SK-N-SH treated with all-trans-retinoic acid at 6 μM for 48 hours (cell line): ENCODE data around the gene LENG1.

Experiments
- ATAC-seq: fragments of 200-7000 bp; cut with Tn5 transposase; 3 replicates; pipeline ENCODE4 v1.9.1; 2020; ENCODE audit warnings: mild to moderate bottlenecking, moderate library complexity
- ARNTL ChIP-seq: fragments of 450-650 bp; formaldehyde crosslinking; IDR thresholded peaks from 2 replicates; pipeline ENCODE4 v1.5.0; 2020; ENCODE audit warnings: low read depth, mild to moderate bottlenecking, moderate library complexity, borderline replicate concordance
- BACH2 ChIP-seq: fragments of 250-450 bp; sonication (Bioruptor Pico); IDR thresholded peaks from 2 replicates; pipeline ENCODE4 v1.9.0; 2021; ENCODE audit warnings: mild to moderate bottlenecking, borderline replicate concordance
- CSDC2 ChIP-seq: fragments of 250-450 bp; sonication (Bioruptor Pico); IDR thresholded peaks from 2 replicates; pipeline ENCODE4 v1.5.0; 2020; ENCODE audit warnings: mild to moderate bottlenecking, moderate library complexity
- CSRNP3 ChIP-seq: fragments of 250-450 bp; sonication (Bioruptor Pico); IDR thresholded peaks from 2 replicates; pipeline ENCODE4 v1.5.1; 2021; ENCODE audit warnings: mild to moderate bottlenecking, moderate library complexity
- ISL1 ChIP-seq: fragments of 250-450 bp; sonication (Bioruptor Pico); IDR thresholded peaks from 2 replicates; pipeline ENCODE4 v2.1.2; 2022; ENCODE audit warnings: mild to moderate bottlenecking, moderate library complexity
- OSR1 ChIP-seq: fragments of 250-450 bp; sonication (Bioruptor Pico); IDR thresholded peaks from 2 replicates; pipeline ENCODE4 v1.8.0; 2022; ENCODE audit warnings: moderate library complexity, mild to moderate bottlenecking, inconsistent platforms
- POU6F1 ChIP-seq: fragments of 250-450 bp; sonication (Bioruptor Pico); IDR thresholded peaks from 2 replicates; pipeline ENCODE4 v1.8.0; 2021; ENCODE audit warnings: low read depth, mild to moderate bottlenecking, moderate library complexity, borderline replicate concordance
- SNAI2 ChIP-seq: fragments of 250-450 bp; sonication (Bioruptor Pico); IDR thresholded peaks from 2 replicates; pipeline ENCODE4 v1.5.0; 2020; ENCODE audit warnings: mild to moderate bottlenecking, moderate library complexity
- TCF4 ChIP-seq: fragments of 250-450 bp; sonication (Bioruptor Pico); IDR thresholded peaks from 2 replicates; pipeline ENCODE4 v1.8.0; 2021; ENCODE audit warnings: mild to moderate bottlenecking, moderate library complexity, borderline replicate concordance
- TSHZ2 ChIP-seq: fragments of 250-450 bp; sonication (Bioruptor Pico); IDR thresholded peaks from 2 replicates; pipeline ENCODE4 v1.5.0; 2020; ENCODE audit warnings: mild to moderate bottlenecking, moderate library complexity
- ZC3H10 ChIP-seq: fragments of 250-450 bp; sonication (Bioruptor Pico); IDR thresholded peaks from 2 replicates; pipeline ENCODE4 v1.5.1; 2021; ENCODE audit warnings: mild to moderate bottlenecking, moderate library complexity
- ZFP3 ChIP-seq: fragments of 250-450 bp; sonication (Bioruptor Pico); IDR thresholded peaks from 2 replicates; pipeline ENCODE4 v1.5.0; 2020; ENCODE audit warnings: mild to moderate bottlenecking, moderate library complexity
- ZNF8 ChIP-seq: fragments of 450-650 bp; formaldehyde crosslinking; IDR thresholded peaks from 2 replicates; pipeline ENCODE4 v1.5.0; 2020; ENCODE audit warnings: mild to moderate bottlenecking, moderate library complexity
- TF ChIP-seq, protein P1 (sequence below): fragments of 250-450 bp; sonication (Bioruptor Pico); IDR thresholded peaks from 2 replicates; pipeline ENCODE4 v1.5.1; 2020; ENCODE audit warnings: low read depth, mild to moderate bottlenecking, moderate library complexity

LENG1 gene

GRCh38 chr19:54127688-54128440 lies 31.7 kb downstream of the LENG1 start:
- ATAC-seq = no peak

DNA sequence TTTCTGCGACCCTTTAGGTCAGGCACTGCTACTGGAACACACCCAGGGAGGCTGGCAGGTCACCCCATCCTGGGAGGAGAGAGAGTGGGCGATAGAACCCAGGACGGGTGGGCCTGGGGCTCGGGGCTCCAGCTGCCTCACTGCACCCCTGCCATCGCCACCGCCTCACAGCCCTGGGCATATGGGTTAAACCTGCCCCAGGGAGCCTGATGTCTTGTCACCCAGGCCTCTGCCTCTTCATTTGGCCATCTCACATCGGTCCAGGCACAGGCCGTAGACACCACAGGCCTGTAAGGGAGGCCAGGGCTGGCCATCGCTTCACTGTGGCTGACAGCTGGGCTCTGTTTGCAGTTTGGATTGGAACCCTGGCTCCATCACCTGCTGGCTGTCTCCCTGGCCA lies 33.8 kb downstream of the LENG1 start:
- TF ChIP-seq POU6F1 (no peak), TSHZ2 (CRISPR knock-in tag) (no peak), CSDC2 (CRISPR knock-in tag) (no peak), CSRNP3 (CRISPR knock-in tag) (no peak), OSR1 (CRISPR knock-in tag) (no peak), ZNF8 (CRISPR knock-in tag) (no peak), ZFP3 (no peak), TCF4 (CRISPR knock-in tag) (no peak), SNAI2 (CRISPR knock-in tag) (no peak), ARNTL (CRISPR knock-in tag) (no peak)
- TF ChIP-seq, protein P1, sequence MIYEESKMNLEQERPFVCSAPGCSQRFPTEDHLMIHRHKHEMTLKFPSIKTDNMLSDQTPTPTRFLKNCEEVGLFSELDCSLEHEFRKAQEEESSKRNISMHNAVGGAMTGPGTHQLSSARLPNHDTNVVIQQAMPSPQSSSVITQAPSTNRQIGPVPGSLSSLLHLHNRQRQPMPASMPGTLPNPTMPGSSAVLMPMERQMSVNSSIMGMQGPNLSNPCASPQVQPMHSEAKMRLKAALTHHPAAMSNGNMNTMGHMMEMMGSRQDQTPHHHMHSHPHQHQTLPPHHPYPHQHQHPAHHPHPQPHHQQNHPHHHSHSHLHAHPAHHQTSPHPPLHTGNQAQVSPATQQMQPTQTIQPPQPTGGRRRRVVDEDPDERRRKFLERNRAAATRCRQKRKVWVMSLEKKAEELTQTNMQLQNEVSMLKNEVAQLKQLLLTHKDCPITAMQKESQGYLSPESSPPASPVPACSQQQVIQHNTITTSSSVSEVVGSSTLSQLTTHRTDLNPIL (CRISPR knock-in tag) = no peak
- TF ChIP-seq, all 23 proteins: peak for 0
- no peak for ATAC-seq

More at GRCh38 chr19:54127688-54128440, 31.7 kb downstream of the LENG1 start:
- TF ChIP-seq ZFP3 = no peak
- TF ChIP-seq BACH2 (CRISPR knock-in tag) = no peak
- TF ChIP-seq ZC3H10 (CRISPR knock-in tag) = no peak
- no peak for TF ChIP-seq CSRNP3 (CRISPR knock-in tag)

DNA sequence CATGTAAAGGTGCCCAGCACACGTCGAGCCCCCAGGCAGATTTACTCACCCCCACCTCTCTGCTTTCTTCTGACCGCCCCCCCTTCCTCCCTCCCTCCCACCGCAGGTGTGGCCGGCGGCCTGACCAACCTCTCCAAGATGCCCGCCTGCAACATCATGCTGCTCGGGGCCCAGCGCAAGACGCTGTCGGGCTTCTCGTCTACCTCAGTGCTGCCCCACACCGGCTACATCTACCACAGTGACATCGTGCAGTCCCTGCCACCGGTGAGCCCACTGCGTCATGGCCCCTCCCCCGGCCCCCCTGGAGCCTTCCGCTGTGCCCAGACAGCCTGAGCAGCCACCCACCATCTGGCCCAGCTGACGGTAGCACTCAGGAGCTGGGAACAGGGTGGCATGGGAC lies 35.1 kb downstream of the LENG1 start:
- ATAC-seq = no peak
- TF ChIP-seq ISL1 (CRISPR knock-in tag) = no peak
- TF ChIP-seq ARNTL (CRISPR knock-in tag) = no peak
- no peak for TF ChIP-seq SNAI2 (CRISPR knock-in tag)
- TF ChIP-seq TSHZ2 (CRISPR knock-in tag) = no peak
- TF ChIP-seq ZNF8 (CRISPR knock-in tag) = no peak
